NCI-H226 (cell line): ENCODE data around the gene UTP11.
A peak's percentile ranks its signal among the peaks of the same experiment; 100 is the strongest.

Source experiments
- DNase-seq: peaks from one replicate; pipeline ENCODE4 v3.0.0-alpha.2; 2015

UTP11 gene

DNA sequence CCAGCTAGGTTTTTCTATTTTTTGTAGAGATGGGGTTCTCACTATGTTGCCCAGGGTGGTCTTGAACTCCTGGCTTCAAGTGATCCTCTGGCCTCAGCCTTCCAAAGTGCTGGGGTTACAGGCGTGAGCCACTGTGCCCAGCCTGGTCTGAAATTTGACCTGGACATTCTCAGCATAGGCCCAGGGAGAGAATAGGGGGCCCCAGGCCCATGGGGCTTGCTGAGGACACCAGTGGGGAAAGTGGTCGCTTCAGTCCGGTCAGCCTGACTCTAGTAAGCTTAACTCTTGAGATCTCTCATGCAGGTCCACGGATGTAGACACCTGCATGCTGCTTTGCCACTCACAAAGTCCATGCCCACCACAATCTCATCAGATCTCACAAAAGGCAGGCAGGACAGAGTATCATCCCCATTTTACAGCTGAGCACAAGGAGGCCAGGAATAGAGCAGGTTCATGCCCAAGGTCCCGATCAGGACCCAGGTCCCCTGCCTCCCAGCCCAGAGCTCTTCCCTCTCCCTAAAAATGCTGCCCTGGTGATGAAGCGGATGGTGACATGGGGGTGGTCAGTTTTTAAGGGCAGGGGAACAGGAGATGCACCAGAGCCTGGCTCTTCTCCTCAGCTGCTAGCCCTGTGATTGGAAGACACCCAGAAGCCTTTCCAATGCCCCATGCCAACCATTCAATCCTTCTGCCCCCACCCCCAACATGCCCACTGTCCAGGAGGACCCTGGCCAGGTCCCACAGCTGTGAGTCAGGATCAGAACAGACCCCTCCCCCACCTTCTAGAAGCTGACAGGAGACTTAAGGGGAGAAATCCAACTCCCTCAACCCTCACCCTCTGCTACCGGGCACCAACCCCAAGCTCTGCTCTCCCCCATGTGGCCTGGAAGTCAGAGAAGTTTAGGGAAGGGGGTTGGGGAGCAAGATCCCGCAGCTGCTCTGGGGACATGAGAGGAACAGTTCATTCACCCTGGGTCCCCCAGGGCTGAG is 9.0 kb upstream of the UTP11 start:
- DNase-seq, result no peak

DNA sequence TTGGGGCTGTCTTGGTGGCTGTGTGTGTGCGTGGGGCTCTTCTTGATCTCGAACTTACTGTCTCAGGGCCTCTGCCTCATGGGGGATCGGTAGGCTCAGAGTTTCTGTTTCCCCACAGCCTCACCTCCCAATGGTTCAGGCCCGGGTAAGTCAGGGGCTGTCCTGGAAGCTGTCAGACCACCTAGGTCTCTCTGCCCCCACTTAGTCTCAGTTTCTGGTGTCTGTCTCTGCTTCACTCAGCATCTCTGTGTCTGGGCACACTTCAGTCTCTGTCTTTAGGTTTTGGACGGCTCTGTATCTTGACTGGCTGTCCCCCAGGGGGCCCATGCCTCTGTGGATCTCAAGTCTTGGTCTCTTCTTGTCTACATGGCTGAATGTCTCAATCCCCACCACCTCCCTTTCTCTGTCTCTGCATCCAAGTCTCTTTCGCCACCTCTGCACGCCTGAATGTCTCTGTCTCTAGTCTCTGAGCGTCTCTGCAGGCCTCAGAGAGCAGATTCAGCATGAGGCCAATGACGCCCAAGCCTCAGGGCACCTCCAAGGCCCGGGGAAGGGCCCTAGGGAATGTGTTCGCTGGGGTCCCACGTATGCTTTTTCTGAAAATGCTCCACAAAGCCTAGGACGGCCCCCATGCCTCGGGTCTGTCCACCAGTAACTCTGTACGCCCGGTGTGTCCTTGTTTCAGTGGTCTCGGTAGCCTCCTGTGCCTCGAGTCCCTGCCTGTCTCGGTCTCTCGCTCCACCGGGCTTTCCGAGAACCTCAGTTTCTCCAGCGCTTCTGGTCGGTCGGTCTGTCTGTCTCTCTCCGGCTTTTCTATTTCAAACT is 8.0 kb upstream of the UTP11 start:
- no peak for DNase-seq

DNA sequence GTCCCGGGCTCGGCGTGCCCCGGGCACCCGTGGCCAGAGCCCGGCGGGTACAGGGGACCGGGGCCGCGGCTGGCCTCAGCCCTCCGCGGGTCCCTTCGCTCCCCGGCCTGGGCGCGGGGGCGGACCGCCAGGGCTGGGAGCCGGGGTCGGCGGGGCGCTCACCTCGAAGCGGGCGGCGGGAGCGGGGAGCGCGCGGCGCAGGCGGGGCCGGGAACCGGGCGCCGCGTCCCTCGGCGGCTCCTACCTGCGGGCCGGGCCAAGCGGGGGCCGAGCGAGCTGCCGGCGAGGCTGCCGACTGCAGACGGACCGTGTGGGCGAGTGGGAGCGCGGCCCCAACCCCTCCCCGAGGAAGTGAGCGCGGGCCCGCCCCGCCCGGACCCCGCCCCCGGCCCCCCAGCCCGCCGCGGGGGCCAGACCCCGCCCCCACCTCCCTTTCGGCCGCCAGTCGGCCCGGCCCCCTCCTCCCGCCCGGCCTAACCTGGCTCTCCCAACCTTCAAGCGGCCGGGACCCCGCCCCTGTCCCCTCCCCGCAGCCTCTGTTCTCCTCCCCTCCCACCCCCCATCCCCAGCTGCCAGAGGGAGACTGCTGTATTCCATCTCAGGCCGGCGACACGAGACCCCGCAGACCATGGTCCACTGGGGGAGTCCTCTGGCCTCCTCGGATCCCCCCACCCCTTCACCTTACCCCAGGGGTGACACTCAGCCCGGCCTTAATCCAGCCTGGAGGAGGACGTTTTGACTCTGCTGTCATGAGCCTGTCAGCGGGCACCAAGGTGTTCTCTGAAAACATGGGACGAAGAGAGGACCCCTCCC is 7.1 kb upstream of the UTP11 start, which contains the start of gene FHL3:
FHL3 (minus strand) TSS at position 320 of the 813 bp plus-strand sequence. CDS start 6,102 bp downstream, outside the sequence.
- peak; percentile 27 for DNase-seq

DNA sequence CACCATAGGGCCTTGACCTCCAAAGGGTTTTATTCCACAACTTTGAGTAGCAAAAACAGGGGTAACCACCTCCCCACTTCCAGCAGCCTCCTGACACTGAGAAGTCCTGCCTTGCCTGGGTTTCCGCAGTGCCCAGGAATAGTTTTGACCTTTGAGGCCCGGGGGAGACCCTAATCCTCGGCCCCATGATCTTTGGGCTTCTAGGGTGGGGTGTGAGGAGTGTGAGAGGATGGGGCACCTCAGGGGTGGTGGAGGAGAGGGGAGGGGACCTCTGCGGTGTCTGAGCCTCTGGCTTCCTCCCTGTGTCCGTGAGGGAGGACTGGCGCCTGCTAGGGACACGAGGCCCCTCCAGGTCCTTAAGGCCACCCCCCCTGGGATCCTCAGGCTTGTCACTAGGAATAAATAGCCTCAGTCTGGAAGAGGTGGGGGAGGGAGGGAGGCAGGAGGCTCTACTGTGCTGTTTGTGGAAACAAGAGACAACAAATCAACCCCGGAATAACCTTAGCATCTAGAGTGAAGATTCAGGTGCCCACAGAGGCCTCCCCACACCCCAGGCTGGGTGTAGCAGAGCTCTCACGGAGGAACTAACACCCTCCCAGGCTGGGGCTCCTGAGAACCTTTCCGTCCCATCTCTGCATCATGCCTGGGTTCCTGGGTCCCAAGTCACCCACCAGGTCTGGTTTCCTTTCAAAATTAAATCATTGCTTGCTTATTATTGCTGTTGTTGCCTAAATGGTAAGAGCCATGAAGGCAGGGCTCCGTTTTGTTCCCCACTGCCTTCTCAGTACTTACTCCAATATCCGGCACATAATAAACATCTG is 6.3 kb upstream of the UTP11 start:
- no peak for DNase-seq

DNA sequence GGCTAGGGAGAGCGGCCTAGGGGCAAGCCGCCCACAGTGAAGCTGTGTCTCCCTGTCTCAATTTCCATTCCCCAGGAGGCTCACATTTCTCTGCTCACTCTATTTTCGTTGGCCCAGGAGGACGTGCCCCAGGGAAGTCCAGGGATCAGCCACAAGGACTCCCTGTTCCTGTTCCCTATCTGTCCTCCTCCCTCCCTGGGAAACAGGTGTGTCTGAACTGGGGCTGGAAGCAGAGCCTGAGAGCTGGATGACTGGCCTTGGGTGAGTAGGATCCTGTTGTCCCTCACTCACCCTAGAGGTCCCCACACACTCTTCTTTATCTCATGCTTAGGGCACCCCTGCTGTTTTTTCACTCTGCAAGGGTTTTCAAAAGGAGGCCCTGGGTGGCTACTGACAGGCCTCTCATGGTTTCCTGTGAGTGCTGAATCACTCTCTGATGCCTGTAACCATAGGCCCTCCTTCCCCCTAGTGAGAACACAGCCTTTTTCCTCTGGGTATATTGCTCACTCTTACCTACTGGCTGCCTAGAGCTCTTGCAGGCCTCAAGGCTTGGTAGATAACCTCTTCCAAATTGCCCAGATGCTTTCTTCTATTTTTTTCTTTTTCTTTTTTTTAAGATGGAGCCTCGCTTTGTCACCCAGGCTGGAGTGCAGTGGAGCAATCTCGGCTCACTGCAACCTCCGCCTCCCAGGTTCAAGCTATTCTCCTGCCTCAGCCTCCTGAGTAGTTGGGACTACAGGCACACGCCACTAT is 3.3 kb upstream of the UTP11 start:
- peak; percentile 85 for DNase-seq

DNA sequence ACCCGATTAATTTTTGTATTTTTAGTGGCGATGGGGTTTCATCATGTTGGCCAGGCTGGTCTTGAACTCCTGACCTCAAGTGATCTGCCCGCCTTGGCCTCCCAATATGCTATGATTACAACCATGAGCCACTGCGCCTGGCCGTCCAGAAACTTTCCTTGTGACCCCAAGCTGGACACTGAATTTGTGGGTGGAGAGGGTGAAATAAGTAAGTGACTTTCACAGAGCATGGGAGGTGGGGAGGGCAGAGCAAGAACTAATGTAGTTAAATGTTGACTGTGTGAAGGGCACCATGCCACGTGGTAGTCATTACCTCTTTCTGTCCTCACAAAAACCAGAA is 2.7 kb upstream of the UTP11 start:
- DNase-seq, result no peak

DNA sequence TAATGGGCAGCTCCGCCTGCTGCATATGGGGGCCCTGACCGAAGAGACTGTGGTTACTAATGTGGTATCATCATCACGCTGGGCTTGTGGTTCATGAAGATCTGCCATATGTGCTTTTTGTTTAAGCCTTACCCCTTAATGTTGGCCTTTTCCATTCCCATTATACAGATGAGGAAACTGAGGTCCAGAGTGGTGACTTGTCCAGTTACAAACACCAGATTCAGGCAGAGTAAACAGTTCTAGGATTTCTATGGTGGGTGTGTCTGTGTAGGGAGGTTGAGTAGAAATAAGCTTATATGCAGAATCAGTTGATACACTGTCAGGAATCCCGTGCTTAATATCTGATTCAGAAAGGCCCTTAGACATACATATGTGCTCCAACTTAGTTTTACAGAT is 691 bp downstream of the UTP11 start:
- DNase-seq, result no peak

DNA sequence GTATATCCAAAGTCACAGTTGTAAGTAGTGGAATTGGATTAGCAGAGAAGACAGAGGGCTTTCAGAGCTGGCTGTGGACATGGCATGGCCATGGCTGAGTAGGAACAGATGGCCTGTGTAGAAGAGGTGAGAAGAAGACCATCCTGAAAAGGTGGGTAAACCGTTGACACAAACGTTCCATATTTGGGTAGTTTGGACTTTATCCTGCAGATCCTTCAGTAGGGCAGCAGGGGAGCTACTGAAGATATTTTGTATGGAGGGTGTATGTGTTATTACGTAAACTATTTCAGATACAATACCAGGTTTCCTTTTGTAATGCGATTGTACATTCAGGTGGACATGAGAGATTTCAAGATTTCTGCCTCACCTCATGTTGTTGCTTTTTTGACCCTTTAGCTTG is 1.6 kb downstream of the UTP11 start:
- DNase-seq, result no peak

DNA sequence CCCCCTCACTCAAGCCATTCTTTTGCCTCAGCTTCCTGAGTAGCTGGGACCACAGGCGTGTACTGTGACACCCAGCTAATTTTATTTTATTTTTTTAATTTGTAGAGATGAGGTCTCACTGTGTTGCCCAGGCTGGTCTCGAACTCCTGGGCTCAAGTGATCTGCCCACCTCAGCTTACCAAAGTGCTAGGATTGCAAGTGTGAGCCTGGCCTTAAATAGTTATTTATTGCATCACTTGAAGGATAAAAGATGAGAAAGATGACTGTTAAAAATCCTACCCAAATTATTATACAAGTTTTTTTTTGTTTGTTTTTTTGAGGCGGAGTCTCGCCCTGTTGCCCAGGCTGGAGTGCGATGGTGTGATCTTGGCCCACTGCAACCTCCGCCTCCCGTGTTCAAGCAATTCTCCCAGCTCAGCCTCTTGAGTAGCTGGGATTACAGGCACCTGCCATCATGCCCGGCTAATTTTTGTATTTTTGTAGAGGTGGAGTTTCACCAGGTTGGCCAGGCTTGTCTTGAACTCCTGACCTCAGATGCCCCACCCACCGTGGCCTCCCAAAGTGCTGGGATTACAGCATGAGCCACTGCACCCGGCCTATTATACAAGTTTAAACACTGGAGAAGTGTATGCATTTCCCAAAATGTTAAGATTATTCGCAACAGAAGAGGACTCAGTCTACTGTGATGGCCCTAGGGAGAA is 2.3 kb downstream of the UTP11 start:
- no peak for DNase-seq

DNA sequence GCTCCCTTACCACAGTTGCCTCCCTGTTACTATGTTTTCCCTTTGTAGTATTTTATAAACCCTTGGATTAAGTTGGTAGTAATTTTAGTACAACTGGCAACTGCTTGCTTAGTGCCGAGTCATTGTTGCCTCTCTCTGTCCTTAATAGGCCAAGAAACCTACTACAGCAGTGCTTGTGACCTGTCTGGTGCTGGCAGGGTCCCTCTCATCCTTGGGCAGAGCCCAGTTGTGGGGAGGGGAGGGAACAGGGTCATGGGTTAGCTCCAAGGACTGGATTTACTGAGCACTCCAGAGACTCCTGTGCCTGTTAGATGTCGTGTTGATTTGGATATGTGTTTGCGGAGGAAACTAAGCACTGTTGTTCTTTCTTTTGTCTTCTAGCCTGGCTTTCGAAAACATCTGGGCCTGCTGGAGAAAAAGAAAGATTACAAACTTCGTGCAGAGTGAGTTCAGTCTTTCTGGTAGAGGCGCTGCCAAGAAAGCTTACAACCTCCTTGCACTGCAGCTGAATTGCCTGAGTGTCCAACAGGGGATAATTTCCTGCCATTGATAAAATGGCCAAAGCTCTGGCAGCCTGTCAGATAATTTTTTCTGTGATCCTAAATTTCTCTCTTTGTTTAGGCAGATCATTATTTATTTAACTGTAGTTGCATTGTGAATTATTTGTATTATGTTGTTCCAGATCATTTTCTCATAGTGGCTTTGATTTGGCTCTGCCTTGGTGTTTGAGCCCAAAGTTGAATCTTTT is 3.6 kb downstream of the UTP11 start:
- DNase-seq, result no peak

DNA sequence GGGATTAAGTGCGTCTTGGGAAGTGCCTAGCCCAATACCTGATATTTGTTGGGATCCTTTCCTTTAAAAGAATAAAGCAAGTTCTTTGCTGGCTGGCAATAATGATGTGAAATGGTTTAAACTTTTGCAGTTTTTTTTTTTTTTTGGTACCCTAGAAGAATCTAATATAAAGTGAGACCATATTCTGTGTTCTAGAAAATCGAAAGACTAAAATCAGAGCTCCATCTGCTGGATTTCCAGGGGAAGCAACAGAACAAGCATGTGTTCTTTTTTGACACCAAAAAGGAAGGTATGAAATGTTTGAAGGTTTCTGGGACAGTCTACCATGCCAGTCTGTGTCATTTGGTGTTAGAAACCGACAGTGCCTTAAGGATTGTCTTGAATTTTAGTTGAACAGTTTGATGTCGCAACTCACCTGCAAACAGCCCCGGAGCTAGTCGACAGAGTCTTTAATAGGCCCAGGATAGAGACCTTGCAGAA is 6.4 kb downstream of the UTP11 start:
- no peak for DNase-seq

DNA sequence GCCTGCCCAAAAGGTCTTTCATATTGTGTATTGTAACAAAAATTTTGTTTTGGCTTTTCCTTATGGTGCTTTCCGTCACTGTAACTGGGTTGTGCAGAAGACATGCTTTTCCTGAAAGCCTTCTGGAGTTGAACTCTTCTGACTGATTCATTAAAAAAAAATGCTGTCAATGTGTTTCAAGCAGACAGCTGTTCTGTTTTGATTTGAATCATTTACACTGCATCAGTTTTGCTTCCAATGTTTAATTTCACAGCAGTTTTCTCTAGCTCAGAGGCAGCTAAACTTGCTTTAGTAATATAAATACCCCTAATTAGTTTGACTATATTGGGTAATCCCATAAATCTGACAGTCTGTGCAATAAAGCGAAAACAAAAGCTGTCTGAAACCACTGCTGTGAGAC is 7.9 kb downstream of the UTP11 start:
- no peak for DNase-seq

DNA sequence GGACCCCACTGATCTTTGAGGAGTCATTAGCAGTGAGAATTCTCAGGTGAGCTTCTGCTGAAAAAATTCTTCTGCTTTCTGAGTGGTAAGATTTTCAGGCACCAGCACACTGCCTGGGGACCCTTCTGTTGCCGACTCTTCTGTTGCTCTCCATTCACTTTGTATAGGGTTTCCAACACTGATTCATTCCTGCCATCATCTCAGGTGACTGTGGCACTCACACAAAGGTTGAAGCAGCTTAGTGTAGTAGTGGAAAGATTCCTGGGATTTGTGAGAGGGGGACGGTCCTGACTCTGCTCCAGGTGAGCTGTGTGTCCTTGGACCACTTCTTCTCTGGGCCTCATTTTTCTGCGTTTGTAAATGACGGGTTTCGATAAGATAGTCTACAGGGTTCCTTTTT is 9.4 kb downstream of the UTP11 start:
- no peak for DNase-seq

DNA sequence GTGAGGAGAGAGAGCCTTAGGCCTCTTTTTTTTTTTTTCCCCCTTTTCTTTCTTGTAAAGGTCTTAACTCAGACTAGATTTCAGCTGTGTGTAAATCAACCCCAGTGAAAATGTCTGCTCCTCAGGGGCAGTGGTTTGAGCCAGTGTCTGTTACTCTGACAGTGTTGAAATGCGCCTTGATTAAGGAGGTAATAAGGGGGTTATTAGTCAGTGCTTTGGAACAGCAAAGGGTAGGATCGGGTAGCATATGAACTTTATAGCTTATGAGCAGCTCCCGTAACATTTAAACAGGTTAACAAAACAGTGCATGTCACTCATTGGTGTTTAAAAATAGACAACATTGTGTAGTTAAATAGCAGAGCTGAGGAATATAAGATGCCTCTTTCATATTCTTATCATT is 10.3 kb downstream of the UTP11 start:
- DNase-seq, result no peak

DNA sequence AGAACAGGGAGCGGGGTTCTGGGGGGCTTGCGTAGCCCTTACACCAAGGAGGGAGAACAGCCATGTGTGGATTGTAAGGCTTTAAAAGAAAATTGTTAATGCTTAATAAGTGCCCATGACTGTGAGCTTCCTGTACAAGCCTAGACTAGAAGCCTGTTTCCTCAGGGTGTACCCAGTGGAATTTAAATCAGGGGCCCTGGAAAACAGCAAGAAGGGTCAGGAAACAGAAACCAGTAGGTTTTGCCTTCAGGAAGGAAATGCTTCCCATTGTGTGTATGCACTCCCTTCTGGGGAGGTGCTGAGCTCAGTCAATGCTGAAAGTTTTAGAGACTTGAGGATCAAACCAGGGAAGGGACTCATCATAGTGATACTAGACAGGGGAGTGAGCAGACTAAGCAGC is 12.7 kb downstream of the UTP11 start:
- DNase-seq, result no peak

DNA sequence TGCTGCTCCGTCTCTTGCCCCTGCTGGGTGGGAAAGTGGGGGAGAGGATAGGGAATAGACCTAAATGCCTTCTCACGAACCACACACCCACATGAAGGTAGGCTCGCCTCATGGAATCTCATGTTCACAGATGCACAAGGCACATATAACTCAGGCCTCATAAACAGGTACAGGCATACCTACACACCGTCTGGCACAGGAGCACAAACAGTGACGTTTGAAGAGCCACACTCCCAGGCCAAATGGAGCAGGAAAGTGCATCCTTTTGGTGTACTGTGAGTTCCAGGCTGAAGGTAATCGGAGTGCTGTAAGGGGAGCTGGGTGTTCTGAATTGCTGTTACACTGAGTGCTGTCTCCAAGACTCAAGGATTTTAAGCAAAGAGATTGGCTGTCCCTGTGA is 13.1 kb downstream of the UTP11 start:
- DNase-seq, result no peak

DNA sequence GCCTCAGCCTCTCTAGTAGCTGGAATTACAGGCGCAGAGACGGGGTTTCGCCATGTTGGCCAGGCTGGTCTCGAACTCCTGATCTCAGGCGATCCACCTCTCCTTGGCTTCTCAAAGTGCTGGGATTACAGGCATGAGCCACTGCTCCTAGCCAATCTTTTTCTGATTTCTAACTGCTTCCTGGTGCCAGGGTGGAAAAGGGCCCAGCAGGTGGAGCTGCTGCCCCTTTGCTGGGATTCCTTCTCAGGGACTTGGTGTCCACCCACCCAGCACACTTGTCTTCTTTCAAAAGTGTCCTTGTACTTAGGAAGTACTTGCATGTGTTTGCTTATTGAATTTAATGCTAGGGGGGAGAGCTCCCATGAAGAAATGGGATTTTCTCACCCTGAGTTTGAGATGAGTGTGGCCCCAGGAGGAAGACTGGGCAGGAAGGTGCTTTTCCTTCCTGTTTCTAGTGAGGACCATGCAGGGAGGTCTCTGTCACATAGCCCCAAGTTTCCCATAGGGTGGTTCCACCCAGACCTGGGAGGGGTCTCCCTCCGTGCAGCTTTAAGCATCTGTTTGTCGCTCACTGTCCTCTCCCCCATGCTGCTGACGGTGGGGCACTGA is 14.2 kb downstream of the UTP11 start:
- no peak for DNase-seq

DNA sequence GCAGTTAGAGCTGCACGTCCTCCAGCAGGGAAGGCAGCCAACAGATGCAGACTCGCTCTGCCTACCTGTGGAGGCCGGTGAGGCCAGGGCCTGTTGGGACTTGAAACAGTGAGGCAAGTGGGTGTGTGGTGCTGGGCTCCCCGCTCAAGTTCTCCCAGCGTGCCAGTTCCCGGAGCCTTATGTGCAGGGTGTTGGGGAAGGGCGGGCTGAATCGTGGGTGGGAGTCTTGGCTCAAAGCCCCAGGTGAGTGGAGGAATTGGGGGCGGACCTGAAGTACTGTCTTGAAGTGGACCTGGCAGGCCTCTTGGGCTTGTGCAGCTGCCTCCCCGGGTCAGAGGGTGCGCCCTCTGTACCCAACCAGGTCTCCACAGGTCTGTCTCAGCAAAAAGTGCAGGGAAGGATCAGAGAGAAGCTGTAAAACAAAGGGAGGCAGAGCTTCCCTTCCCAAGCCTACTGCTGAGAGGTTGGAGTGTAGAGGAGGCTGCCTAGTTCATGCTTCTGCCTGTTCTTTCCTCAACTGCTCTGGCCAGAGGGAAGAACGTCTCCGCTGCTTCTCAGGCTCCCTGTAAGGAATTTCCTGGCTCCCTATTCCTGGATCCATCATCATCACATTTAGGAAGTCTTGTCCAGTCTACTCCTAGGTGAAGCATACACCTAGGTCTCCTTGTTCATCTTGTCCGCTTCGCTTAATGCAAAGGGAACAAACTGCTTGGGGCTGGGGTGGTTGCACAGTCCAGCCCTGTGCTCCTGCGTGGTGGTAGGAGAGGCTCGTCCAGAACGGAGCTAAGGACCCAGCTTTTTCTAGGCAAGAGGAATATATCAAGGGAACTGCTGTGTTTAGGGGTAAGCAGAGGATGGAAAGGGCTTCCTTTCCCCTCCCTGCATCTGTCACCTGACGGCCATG is 14.9 kb downstream of the UTP11 start:
- DNase-seq, result no peak
